ENCODE results near the gene OR4D10. TPM values are rescaled to one million over a fixed set of nuclear protein-coding genes. Genes with fewer than 3 reads are reported as not detected.

Gene OR4D10
- total and polyA plus RNA-seq, 2 experiments from 2014 or later: not detected

- ATAC-seq: peak; percentile 76
- Histone ChIP-seq H2AFZ (no peak overlapping the region), H3K4me3 (no peak overlapping the region), H4K20me1 (replicated peaks; ENCODE audit: insufficient read depth) (no peaks in the 10 kb centered on the region), H3K4me2 (no peak overlapping the region), H3K27me3 (ENCODE audit: insufficient read depth) (no peaks in the 10 kb centered on the region), H3K9me2 (ENCODE audit: insufficient read depth) (no peaks in the 10 kb centered on the region), H3K4me1 (ENCODE audit: insufficient read depth) (peaks cover 17% of the 10 kb centered on the region), H3K79me2 (replicated peaks; ENCODE audit: insufficient read depth) (no peaks in the 10 kb centered on the region), H3K27ac (ENCODE audit: low read depth) (no peak overlapping the region), H3F3A (replicated peaks; ENCODE audit: low read depth) (no peaks in the 10 kb centered on the region), H3K36me3 (ENCODE audit: insufficient read depth) (no peaks in the 10 kb centered on the region)
- Mint-ChIP-seq H3K9me3 (no peaks in the 10 kb centered on the region; the same call in 2 of the 3 replicates), H3K36me3 (ENCODE audit: low read depth) (no peaks in the 10 kb centered on the region), H3K4me3 (no peak overlapping the region), H3K27ac (no peak overlapping the region), H3K4me1 (peaks cover 24% of the 10 kb centered on the region), H3K27me3 (ENCODE audit: insufficient read depth, low read depth, poor library complexity) (no peaks in the 10 kb centered on the region)
- peak; percentile 82 for DNase-seq (ENCODE audit: low spot score)
- TF ChIP-seq, protein P1, sequence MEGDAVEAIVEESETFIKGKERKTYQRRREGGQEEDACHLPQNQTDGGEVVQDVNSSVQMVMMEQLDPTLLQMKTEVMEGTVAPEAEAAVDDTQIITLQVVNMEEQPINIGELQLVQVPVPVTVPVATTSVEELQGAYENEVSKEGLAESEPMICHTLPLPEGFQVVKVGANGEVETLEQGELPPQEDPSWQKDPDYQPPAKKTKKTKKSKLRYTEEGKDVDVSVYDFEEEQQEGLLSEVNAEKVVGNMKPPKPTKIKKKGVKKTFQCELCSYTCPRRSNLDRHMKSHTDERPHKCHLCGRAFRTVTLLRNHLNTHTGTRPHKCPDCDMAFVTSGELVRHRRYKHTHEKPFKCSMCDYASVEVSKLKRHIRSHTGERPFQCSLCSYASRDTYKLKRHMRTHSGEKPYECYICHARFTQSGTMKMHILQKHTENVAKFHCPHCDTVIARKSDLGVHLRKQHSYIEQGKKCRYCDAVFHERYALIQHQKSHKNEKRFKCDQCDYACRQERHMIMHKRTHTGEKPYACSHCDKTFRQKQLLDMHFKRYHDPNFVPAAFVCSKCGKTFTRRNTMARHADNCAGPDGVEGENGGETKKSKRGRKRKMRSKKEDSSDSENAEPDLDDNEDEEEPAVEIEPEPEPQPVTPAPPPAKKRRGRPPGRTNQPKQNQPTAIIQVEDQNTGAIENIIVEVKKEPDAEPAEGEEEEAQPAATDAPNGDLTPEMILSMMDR (conservative IDR thresholded peaks at IDR 0.05; ENCODE audit: low read depth in 2 of 2): peak; percentile 82 to 91
- no peak for TF ChIP-seq EZH2phosphoT487 (IDR thresholded peaks at IDR 0.05; ENCODE audit: unreplicated experiment)
Observed at GRCh38 chr11:59429924-59430516, 43.1 kb upstream of the OR4D10 start.

GRCh38 chr11:59436169-59436568 lies 36.9 kb upstream of the OR4D10 start, which contains the start of gene OR5A1:
TSS of gene OR5A1 (plus strand) at chr11:59436469. CDS start at chr11:59443169, 6,700 bp downstream.
- H2AFZ ChIP-seq: no peak within 1 kb of the TSS
- no peak within 1 kb of the TSS for H3K4me2 ChIP-seq
- no peak for ATAC-seq
- no peak for TF ChIP-seq EZH2phosphoT487 (IDR thresholded peaks at IDR 0.05; ENCODE audit: unreplicated experiment)
- no peak for TF ChIP-seq NANOG (IDR thresholded peaks at IDR 0.05; ENCODE audit: borderline replicate concordance)
- no peak for TF ChIP-seq POLR2AphosphoS5 (IDR thresholded peaks at IDR 0.05; ENCODE audit: low read depth)
- no peak for TF ChIP-seq STAT1 (IDR thresholded peaks at IDR 0.05; ENCODE audit: unreplicated experiment)
- TF ChIP-seq, protein P2, sequence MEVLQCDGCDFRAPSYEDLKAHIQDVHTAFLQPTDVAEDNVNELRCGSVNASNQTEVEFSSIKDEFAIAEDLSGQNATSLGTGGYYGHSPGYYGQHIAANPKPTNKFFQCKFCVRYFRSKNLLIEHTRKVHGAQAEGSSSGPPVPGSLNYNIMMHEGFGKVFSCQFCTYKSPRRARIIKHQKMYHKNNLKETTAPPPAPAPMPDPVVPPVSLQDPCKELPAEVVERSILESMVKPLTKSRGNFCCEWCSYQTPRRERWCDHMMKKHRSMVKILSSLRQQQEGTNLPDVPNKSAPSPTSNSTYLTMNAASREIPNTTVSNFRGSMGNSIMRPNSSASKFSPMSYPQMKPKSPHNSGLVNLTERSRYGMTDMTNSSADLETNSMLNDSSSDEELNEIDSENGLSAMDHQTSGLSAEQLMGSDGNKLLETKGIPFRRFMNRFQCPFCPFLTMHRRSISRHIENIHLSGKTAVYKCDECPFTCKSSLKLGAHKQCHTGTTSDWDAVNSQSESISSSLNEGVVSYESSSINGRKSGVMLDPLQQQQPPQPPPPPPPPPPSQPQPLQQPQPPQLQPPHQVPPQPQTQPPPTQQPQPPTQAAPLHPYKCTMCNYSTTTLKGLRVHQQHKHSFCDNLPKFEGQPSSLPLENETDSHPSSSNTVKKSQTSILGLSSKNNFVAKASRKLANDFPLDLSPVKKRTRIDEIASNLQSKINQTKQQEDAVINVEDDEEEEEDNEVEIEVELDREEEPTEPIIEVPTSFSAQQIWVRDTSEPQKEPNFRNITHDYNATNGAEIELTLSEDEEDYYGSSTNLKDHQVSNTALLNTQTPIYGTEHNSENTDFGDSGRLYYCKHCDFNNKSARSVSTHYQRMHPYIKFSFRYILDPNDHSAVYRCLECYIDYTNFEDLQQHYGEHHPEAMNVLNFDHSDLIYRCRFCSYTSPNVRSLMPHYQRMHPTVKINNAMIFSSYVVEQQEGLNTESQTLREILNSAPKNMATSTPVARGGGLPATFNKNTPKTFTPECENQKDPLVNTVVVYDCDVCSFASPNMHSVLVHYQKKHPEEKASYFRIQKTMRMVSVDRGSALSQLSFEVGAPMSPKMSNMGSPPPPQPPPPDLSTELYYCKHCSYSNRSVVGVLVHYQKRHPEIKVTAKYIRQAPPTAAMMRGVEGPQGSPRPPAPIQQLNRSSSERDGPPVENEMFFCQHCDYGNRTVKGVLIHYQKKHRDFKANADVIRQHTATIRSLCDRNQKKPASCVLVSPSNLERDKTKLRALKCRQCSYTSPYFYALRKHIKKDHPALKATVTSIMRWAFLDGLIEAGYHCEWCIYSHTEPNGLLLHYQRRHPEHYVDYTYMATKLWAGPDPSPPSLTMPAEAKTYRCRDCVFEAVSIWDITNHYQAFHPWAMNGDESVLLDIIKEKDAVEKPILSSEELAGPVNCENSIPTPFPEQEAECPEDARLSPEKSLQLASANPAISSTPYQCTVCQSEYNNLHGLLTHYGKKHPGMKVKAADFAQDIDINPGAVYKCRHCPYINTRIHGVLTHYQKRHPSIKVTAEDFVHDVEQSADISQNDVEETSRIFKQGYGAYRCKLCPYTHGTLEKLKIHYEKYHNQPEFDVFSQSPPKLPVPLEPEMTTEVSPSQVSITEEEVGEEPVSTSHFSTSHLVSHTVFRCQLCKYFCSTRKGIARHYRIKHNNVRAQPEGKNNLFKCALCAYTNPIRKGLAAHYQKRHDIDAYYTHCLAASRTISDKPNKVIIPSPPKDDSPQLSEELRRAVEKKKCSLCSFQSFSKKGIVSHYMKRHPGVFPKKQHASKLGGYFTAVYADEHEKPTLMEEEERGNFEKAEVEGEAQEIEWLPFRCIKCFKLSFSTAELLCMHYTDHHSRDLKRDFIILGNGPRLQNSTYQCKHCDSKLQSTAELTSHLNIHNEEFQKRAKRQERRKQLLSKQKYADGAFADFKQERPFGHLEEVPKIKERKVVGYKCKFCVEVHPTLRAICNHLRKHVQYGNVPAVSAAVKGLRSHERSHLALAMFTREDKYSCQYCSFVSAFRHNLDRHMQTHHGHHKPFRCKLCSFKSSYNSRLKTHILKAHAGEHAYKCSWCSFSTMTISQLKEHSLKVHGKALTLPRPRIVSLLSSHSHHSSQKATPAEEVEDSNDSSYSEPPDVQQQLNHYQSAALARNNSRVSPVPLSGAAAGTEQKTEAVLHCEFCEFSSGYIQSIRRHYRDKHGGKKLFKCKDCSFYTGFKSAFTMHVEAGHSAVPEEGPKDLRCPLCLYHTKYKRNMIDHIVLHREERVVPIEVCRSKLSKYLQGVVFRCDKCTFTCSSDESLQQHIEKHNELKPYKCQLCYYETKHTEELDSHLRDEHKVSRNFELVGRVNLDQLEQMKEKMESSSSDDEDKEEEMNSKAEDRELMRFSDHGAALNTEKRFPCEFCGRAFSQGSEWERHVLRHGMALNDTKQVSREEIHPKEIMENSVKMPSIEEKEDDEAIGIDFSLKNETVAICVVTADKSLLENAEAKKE (CRISPR knock-in tag; IDR thresholded peaks at IDR 0.05): no peak
- TF ChIP-seq EZH2 (IDR thresholded peaks at IDR 0.05; ENCODE audit: low read depth, unreplicated experiment): no peak
- TF ChIP-seq, protein P1 (conservative IDR thresholded peaks at IDR 0.05; ENCODE audit: low read depth in 2 of 2): no peak
- no peak for TF ChIP-seq ZNF114 (CRISPR knock-in tag; IDR thresholded peaks at IDR 0.05)

More at GRCh38 chr11:59436169-59436568, 36.9 kb upstream of the OR4D10 start, which contains the start of gene OR5A1:
- Mint-ChIP-seq H3K9me3 (no peaks in the 10 kb centered on the region), H3K4me3 (no peak within 1 kb of the TSS), H3K4me1 (peaks cover 9% of the 10 kb centered on the region; the same call in 2 of the 3 replicates), H3K36me3 (ENCODE audit: low read depth) (no peaks in the 10 kb centered on the region), H3K27ac (no peak within 1 kb of the TSS), H3K27me3 (ENCODE audit: insufficient read depth, low read depth, poor library complexity) (peaks cover 2% of the 10 kb centered on the region)
- Histone ChIP-seq H3K4me1 (ENCODE audit: insufficient read depth) (0 out of 2 replicates have a peak, but pooled peaks cover 3% of the 10 kb centered on the region), H3K27ac (ENCODE audit: low read depth) (no peak within 1 kb of the TSS), H3K27me3 (ENCODE audit: insufficient read depth) (no peaks in the 10 kb centered on the region), H3K9me2 (ENCODE audit: insufficient read depth) (peaks cover 3% of the 10 kb centered on the region; the same call in 1 of the 2 replicates), H3K36me3 (ENCODE audit: insufficient read depth) (no peaks in the 10 kb centered on the region), H3F3A (replicated peaks; ENCODE audit: low read depth) (no peaks in the 10 kb centered on the region), H3K4me3 (no peak within 1 kb of the TSS), H3K79me2 (replicated peaks; ENCODE audit: insufficient read depth) (no peaks in the 10 kb centered on the region), H4K20me1 (replicated peaks; ENCODE audit: insufficient read depth) (no peaks in the 10 kb centered on the region)
- DNase-seq (ENCODE audit: low spot score): no peak
